Measurements from ENCODE around the gene CCDC167.
A peak's percentile ranks its signal among the peaks of the same experiment; 100 is the strongest.

The CCDC167 gene

DNA sequence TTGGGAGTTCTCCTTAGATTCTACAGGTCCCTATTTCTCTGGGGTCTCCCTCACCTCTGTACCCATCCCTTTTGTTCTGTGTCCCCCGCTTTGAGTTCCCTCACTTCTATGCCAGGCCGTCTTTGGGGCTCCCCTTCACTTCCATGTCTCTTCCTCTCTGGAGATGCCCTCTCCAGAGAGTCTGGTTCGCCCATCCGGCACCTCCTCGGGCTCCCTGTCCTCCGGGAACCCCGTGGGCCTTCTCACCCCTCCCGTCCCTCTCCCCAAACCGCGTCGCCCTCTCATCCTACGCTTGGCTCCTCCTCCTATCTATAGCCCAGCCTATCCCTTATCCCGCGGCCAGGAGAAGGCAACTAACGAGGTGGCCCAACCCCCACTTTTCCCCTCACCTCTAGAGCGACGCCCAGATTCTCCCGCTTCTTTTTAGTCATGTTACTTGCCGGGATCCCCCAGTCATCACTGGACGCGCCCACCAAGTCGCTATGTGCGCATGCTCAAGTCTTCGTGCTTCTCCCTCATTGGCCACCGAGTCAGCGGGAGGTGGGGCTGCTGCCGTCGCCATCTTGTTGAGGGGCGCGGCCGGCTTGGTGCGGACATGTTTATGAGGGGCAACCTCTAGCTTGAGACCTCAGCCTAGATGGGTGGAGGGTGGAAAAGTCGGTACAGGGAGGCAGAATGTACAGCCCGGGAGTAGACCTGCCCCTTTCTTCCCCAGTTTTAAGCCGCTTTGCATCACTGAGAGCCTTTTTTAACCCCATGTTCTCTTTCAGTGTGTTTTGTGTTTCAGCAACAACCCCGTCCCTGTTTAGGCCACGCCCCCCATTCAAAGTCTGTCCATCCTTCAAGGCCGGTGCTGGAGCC lies at the start of gene CCDC167:
CCDC167 (minus strand) TSS at position 461 of the 861 bp plus-strand sequence; CDS start at position 431, 30 bp downstream.
- DNase-seq (ENCODE audit: low read depth in 2 of 2), result peak; percentile 95 to 98

GRCh38 chr6:37549154-37549553 lies 49.5 kb upstream of the CCDC167 start:
- no peak for DNase-seq (ENCODE audit: low read depth in 2 of 2)

DNA sequence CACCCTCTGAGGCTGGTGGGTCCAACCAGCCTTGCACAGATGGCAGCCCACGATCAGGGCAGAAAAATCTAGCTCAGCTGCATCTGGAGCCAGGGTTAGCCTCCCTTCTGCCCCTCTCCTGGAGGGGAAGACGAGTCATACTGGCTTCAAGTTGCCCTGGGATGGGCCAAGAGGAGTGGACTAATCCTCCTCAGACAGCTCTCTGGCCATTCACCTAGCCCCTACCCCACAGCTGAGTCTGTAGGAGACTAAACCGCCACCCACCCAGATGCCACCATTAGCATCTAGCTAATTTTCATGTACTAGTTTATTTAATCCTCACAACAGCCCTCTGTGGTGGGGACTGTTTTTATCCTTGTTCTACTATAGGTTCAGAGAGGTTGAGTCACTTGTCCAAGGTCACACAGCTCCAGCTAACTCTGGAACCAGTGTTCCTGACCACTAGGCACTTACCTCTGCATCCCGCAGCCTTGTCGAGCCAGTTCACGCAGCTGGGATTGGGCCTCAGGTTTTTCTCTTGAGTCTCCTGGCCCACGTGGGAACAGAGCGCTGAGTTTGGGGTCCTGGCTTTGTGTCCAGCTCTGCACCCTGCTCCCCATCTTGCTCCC lies 48.5 kb upstream of the CCDC167 start:
- DNase-seq (ENCODE audit: low read depth in 2 of 2), result no peak

DNA sequence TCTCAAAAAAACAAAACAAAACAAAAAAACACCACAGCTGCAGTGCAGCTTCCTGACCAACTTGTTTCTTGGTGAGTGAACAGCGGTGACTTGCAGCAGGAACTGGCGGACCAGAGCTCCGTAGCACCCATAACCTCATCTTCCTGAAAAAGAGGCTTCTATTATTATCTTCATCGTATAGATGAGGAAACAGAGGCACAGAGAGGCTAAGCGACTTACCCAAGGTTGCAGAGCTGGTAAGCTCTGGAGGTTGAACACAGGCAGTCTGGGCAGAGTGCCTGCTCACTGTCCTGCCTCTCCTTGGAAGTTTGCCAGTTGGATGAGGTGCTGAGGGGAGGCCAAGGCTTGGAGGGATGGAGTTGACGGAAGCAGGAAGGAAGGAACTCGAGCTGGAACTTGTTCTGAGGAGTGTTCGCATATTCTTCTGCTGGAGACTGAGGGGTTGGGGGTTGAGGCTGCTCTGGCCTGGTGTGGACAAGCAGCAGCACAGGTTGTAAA lies 47.9 kb upstream of the CCDC167 start:
- DNase-seq (ENCODE audit: low read depth in 2 of 2), result no peak

DNA sequence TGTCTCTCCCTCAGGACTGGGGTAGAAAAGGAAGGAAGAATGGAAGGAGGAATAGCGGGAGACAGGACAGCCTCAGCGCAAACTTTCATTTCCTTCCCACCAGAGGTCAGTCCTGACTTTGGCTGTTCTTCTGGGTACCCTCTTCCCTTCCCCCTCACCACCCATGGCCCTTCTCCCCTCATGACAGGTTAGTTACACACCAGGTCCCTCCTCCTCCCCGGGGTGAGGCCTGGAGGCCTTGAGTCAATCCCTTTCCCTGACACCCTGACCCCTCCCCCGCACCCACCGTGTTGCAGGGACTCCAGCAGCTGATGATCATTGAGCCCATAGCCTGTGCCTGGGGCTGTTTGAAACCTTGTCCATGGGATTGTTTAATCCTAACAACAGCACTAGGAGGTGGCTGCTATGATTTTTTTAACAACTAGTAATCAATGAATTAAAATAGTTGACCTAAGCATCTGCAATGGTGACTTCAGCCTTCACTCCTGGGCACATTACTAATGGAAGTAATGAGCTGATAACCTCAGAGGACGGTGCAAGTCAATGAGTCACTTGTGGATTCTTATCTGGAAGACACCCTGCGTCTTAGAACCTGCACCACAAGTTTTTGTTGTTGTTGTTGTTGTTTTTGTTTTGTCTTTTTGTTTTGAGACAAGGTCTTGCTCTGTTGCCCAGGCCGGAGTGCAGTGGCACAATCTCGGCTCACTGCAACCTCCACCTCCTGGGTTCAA lies 46.6 kb upstream of the CCDC167 start:
- DNase-seq (ENCODE audit: low read depth in 2 of 2), result no peak

GRCh38 chr6:37544530-37544929 lies 44.8 kb upstream of the CCDC167 start:
- DNase-seq (ENCODE audit: low read depth in 2 of 2), result no peak

- DNase-seq (ENCODE audit: low read depth in 2 of 2), result no peak
These were observed 43.7 kb upstream of the CCDC167 start for GRCh38 chr6:37543361-37543760.

- no peak for DNase-seq (ENCODE audit: low read depth in 2 of 2)
These were observed 41.7 kb upstream of the CCDC167 start for GRCh38 chr6:37541346-37541745.

- no peak for DNase-seq (ENCODE audit: low read depth in 2 of 2)
These were observed 40.7 kb upstream of the CCDC167 start for GRCh38 chr6:37540390-37540789.

- DNase-seq (ENCODE audit: low read depth in 2 of 2), result no peak
These were observed 40.3 kb upstream of the CCDC167 start for GRCh38 chr6:37540029-37540352.

DNA sequence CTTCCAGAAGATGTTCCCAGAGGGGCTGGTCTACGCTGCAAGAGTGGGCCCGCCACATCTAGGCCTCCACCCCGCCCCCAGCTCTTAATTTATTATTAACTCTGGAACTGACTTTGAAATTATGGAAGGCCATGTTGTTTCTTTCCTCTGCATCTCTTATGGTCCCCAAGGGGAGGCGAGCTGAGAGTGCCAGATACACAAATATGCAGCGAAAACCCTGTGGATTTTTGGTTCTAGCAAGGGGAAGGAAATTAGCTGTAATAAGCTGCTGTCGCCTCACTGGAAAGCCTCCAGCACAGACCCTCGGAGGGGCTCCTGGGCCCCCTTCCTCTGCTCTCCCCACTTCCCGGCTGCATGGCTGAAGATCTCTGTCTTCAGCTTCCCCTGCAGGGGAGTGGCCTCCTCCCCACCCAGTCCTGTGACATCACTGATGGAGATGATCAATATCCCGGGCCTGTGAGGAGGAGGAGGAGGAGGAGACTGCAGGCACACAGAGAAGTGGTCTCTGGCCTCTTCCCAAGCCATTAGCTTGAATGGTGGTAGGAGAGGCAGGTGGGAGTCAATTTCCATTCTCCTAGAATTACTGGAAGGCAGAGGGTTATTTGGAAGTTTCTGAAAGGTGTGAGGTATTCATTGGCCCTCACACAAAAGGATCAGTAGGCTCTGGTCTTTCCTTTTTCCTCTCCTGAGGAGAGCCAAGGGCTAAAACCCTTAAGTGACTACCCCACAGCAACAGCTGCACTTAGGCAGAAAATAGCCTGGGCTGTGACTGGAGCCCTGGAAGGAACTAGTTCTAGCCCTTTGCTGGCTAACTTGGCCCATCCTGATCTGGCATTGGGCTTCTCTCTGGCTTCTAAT lies 39.7 kb upstream of the CCDC167 start:
- no peak for DNase-seq (ENCODE audit: low read depth in 2 of 2)

DNA sequence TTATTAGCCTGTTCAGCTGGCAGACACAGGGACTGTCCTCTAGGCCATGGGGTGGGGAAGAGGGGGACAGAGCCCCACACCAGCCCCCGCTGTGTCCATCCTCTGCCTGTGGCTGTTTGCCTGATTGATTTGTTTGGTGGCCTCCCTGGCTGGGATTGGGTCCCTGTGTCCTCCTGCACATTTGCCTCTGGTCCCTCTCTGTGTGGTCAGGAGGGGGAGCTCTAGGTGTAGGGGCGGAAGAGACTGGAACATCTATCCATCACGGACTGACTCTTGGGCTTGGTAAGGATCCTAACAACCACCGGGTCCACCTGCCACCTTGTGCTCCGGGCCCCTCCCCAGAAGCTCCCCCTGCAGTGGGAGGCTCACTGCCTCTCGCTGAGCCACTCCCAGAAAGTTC lies 38.4 kb upstream of the CCDC167 start:
- no peak for DNase-seq (ENCODE audit: low read depth in 2 of 2)

GRCh38 chr6:37537548-37537947 lies 37.9 kb upstream of the CCDC167 start:
- no peak for DNase-seq (ENCODE audit: low read depth in 2 of 2)

GRCh38 chr6:37536491-37537190 lies 36.9 kb upstream of the CCDC167 start:
- no peak for DNase-seq (ENCODE audit: low read depth in 2 of 2)

DNA sequence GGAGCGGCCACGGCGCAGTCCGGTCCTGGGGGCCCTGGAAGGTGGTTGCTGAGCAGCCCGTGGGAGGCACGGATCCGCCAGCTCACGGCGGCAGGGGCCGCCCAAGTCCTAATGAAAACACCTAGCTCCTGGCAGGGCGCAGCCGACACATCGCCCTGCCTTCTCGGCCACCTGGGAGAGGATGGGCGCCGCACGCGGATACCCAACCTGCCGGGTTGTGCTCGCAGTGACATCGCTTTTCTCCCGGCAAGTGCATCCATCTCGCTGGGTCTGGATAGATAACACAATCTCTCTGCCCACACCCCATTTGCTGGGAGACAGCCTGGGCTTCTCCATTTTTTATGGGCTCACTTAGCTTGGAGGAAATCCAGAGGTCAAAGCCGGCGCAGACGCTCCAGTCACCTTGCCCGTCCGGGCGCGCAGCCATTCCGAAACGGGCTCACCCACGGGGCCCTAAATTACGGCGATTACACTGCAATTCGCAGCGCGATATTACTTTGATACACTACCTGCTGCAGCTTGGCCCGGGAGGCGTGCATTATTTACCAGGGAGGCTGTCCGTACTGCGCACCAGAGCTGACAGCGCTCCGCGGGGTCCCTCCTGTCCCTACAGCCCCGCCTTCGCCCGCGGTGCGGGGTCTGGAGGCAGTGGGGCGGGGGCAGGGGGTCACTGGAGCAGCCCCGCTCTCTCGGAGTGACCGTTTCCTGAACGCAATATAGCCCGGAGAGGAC lies 36.2 kb upstream of the CCDC167 start:
- no peak for DNase-seq (ENCODE audit: low read depth in 2 of 2)

DNA sequence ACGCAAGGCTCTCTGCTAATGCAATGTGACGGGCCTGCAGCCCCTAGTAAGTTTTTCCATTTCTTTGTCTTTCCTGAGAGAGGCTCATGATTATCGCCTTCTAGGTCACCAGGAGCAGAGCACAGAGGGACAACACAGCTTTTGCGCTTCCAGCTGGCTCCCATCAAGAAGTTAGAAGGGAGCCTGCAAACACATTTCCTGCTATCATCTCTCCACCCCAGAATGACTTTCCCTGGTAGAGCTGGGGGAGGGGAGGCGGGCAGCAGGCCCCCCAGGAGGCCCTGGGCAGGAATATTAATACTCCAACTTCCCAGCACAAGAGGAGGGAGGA lies 35.7 kb upstream of the CCDC167 start:
- no peak for DNase-seq (ENCODE audit: low read depth in 2 of 2)

DNA sequence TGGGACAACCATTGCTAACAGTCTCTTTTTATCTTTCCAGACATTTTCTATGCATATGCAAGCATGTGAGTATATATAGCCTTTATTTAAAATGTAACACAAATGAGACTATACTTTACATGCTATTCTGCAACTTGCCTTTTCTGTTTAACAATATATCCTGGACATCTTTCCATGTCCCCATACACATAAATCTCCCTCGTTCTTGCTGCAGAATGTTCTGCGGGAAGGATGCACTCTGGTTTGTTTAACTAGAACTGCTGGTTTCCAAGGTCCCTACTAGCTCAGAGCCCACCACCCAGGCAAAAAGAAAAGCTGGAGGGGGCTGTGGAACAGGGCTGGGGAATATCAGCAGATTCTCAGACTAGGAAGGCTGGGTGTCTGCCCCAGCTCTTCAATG lies 35.2 kb upstream of the CCDC167 start:
- no peak for DNase-seq (ENCODE audit: low read depth in 2 of 2)

DNA sequence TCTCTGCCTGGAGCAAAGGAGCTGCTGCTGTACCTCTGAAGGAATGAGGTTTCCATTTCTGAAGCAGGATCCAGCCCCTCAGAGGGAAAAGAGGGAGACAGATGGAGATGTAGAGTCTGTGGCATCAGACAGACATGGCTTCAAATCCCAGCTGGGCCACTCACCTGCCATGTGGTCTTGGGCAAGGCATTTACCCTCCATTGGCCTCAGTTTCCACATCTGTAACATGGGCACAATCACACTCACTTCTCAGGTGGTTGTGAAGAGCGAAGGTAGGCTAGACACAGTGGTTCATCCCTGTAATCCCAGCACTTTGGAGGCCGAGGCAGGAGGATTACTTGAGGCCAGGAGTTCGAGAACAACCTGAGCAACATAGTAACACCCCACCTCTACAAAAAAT lies 32.4 kb upstream of the CCDC167 start:
- no peak for DNase-seq (ENCODE audit: low read depth in 2 of 2)

DNA sequence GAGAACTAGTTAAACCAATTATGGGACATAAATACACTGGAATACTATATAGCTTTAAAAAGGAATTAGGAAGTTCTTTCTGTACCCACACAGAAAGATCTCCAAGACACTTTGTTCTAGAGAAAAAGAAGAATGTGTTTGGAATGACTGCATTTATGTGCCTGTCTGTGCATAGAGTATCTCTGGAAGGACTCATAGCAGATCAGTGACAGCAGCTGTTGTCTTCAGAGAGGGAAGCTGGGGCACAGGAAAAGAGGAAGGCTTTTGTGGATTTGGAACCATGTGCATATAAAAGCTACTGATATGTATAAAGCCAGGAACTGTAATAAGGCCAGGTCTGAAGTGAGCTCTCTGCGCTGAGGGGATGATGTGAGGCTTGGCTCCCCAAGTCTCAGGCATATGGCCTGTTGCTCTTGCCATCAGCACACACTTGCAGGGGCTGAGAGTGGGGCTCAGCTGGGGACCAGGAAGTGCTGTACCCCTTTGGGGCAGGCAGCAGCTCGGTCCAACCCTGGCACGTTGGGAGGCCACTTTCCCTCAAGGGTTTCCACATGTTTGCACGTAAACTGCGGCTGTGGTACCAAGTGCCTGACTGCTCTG lies 31.8 kb upstream of the CCDC167 start:
- no peak for DNase-seq (ENCODE audit: low read depth in 2 of 2)

GRCh38 chr6:37531026-37531425 lies 31.3 kb upstream of the CCDC167 start:
- no peak for DNase-seq (ENCODE audit: low read depth in 2 of 2)
